Measurements from ENCODE around the gene DLGAP1.

DNA sequence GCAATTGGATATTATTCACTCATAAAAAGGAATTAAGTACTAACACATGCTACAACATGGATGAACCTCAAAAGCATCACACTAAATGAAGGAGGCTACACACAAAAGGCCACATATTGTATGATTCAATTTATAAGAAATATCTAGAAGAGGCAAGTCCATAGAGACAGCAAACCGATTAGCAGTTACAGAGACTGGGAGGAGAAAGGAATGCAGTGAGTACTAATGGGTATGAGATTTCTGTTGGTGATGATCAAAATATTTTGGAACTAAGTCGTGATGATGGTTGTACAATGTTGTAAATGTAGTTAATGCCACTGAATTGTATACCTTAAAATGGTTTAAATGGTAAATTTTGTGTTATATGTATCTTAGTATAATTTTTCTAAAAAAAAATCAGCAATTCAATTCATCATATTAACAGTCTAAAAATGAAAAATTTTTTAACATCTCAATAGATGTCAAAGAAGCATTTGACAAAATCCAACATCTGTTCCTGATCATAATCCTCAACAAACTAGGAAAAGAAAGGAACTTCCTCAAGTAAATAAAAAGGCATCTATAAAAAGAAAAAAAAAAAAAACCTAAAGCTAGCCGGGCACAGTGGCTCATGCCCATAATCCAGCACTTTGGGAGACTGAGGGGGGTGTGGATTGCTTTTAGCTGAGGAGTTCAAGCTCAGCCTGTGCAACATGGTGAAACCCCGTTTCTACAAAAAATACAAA is 907.1 kb downstream of the DLGAP1 start:
- TF ChIP-seq EZH2 (IDR thresholded peaks at IDR 0.05; ENCODE audit: insufficient read depth, poor library complexity, severe bottlenecking) (no peak), EZH2phosphoT487 (IDR thresholded peaks at IDR 0.05; ENCODE audit: insufficient read depth, low read depth) (no peak)
